Measurements from ENCODE around the gene PI3.

PI3 gene

DNA sequence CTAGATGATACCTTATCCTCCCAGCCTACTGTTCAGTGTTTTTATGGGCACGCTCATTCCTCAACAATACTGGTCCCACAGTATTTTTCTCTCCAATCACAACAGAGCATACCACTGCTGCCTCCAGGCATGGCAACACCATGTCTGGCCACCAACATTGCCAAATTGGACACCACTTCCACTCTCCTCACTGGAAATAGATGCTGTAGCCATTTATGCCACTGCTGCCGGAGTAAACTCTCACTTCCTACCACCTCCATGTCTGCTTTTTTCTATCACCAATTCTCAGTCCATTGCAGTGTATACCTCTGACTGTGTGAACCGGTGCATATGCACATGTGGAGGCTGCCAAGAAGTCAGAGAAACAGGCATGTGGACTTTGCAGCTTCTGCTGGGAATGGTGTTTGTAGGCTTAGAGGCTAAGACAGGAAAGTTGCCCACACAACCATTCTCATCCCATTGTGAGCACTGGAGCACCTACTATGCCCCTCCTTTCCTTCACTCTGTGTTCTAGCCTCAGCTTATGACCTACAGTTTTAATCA lies 14.4 kb downstream of the PI3 start:
- no peak overlapping the region for H3K4me3 ChIP-seq
- TF ChIP-seq, protein P1, sequence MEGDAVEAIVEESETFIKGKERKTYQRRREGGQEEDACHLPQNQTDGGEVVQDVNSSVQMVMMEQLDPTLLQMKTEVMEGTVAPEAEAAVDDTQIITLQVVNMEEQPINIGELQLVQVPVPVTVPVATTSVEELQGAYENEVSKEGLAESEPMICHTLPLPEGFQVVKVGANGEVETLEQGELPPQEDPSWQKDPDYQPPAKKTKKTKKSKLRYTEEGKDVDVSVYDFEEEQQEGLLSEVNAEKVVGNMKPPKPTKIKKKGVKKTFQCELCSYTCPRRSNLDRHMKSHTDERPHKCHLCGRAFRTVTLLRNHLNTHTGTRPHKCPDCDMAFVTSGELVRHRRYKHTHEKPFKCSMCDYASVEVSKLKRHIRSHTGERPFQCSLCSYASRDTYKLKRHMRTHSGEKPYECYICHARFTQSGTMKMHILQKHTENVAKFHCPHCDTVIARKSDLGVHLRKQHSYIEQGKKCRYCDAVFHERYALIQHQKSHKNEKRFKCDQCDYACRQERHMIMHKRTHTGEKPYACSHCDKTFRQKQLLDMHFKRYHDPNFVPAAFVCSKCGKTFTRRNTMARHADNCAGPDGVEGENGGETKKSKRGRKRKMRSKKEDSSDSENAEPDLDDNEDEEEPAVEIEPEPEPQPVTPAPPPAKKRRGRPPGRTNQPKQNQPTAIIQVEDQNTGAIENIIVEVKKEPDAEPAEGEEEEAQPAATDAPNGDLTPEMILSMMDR (IDR thresholded peaks at IDR 0.05) = no peak
- H3K4me1 ChIP-seq = no peaks in the 10 kb centered on the region
- no peaks in the 10 kb centered on the region for H3K9me3 ChIP-seq
- no peak for DNase-seq
- H3K27me3 ChIP-seq = no peaks in the 10 kb centered on the region
- intact Hi-C loops (cut with DNase I; ENCODE audit: low total_unique reads) = no loop called here
- H3K27ac ChIP-seq = no peak overlapping the region
- no peaks in the 10 kb centered on the region for H3K36me3 ChIP-seq

DNA sequence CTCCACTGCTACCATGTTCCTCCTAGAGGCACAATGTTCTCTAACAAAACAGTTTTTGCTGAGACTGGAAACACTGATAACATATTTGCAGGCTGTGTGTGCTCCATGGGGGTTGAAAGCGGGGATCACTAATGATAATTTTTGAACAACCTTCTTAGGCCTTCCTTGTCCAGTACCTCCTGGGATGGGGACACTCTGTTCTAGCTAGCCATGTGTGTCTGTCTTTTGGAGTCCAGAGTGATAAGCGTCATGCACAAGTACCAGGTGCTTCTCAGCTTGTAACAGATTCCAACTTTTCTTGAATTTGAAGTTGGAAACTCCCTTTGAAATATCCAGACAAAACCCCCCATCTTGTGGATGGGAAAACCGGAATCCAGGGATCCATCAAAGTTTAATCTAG lies 15.2 kb downstream of the PI3 start:
- TF ChIP-seq, protein P1 (IDR thresholded peaks at IDR 0.05) = no peak
- Histone ChIP-seq H3K27ac (no peak overlapping the region), H3K4me1 (no peaks in the 10 kb centered on the region), H3K27me3 (no peaks in the 10 kb centered on the region), H3K36me3 (no peaks in the 10 kb centered on the region), H3K4me3 (no peak overlapping the region), H3K9me3 (no peaks in the 10 kb centered on the region)
- DNase-seq = no peak
- intact Hi-C loops (cut with DNase I; ENCODE audit: low total_unique reads) = no loop called here

DNA sequence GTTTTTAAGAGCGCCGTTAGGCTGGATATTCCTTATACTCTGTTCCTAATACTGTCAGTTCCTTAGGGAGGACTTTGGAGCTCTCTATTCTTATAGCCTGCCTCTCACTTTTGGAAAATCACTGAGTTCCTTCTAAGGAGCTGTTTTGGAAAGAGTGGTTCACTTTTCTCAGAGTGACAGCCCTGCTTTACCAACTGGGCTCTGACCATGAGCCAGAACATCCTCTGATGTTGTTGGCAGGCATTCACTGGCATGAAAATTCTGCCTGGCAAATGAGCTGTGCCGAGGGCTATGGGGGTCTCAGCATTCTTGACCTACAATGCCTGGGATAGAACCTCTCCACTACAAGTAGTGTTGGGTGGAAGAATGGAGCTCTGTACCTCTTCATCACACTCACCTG lies 17.2 kb downstream of the PI3 start:
- no peak for DNase-seq
- H3K27me3 ChIP-seq = no peaks in the 10 kb centered on the region
- H3K27ac ChIP-seq = no peak overlapping the region
- H3K36me3 ChIP-seq = no peaks in the 10 kb centered on the region
- TF ChIP-seq, protein P1 (IDR thresholded peaks at IDR 0.05) = no peak
- intact Hi-C loops (cut with DNase I; ENCODE audit: low total_unique reads) = no loop called here
- H3K4me1 ChIP-seq = no peaks in the 10 kb centered on the region
- no peaks in the 10 kb centered on the region for H3K9me3 ChIP-seq
- H3K4me3 ChIP-seq = no peak overlapping the region

DNA sequence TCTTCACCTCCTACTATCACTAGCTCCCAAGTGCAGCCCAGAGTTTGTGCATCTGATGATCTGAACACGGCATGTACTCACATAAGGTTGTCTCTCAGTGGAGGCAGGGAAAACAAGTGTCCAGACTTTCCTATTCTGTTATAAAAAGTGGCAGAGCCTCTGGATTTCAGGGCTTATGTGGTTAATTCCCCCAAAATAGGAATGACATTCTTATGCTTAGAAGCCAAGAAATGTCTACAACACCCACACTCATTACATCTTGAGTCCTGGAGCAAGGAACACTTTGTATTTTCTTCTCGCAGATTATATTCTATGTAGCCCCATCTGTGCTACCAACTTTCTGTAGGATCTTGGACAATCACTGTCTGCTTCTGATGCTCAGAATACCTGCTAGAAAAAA lies 18.6 kb downstream of the PI3 start:
- no peak overlapping the region for H3K27ac ChIP-seq
- no peak for DNase-seq
- no peaks in the 10 kb centered on the region for H3K27me3 ChIP-seq
- intact Hi-C loops (cut with DNase I; ENCODE audit: low total_unique reads) = no loop called here
- no peak overlapping the region for H3K4me3 ChIP-seq
- H3K9me3 ChIP-seq = no peaks in the 10 kb centered on the region
- no peaks in the 10 kb centered on the region for H3K36me3 ChIP-seq
- TF ChIP-seq, protein P1 (IDR thresholded peaks at IDR 0.05) = no peak
- H3K4me1 ChIP-seq = no peaks in the 10 kb centered on the region

DNA sequence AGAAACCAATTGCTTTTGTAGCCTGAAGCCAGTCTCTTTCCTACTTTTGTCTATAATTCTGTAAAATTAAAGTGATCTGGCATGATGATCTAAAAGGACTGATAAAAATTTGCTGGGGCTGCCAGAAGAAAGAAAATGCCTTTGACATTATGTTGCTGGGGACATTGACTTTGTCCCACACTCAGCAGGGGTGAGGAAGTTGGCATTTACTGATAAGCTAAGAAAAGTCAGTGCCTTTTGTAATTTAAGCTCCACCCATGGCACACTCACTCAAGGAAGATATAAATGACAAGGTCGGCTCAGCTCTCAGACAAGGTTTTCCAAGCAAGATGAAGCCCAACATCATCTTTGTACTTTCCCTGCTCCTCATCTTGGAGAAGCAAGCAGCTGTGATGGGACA lies 32.0 kb downstream of the PI3 start, which contains the start of gene SEMG1:
SEMG1 (plus strand) TSS at position 309 of the 400 bp plus-strand sequence; CDS start at position 330, 21 bp downstream.
- no peak within 1 kb of the TSS for H3K4me3 ChIP-seq
- intact Hi-C loops (cut with DNase I; ENCODE audit: low total_unique reads) = no loop called here
- no peaks in the 10 kb centered on the region for H3K36me3 ChIP-seq
- H3K9me3 ChIP-seq = peaks cover 0 to 5% (median 0%) of the 10 kb centered on the region in 3 donors
- TF ChIP-seq, protein P1 (IDR thresholded peaks at IDR 0.05) = no peak
- H3K27ac ChIP-seq = no peak within 1 kb of the TSS
- H3K27me3 ChIP-seq = no peaks in the 10 kb centered on the region
- no peaks in the 10 kb centered on the region for H3K4me1 ChIP-seq
- DNase-seq = no peak

DNA sequence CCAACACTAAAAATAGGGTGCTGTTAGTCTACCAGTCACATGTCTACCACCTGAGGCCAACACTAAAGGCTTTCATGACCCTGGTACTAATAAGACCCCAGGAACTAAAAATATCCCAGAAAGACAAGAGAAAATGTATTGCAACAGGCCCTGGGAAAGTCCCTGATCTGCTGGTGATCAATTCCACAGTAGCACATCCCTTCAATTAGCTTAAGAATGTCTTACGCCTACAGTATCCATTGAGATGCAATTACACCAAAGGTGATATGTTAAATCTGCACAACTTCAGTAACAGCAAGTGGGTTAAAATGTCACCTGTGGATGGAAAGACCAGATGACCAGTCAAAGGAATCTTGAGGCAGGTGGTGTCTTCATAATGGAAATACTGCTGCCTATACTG lies 35.2 kb downstream of the PI3 start:
- Histone ChIP-seq H3K36me3 (no peaks in the 10 kb centered on the region), H3K27me3 (no peaks in the 10 kb centered on the region), H3K4me1 (no peaks in the 10 kb centered on the region), H3K9me3 (no peaks in the 10 kb centered on the region), H3K27ac (no peak overlapping the region), H3K4me3 (no peak overlapping the region)
- no peak for DNase-seq
- TF ChIP-seq, protein P1 (IDR thresholded peaks at IDR 0.05) = no peak
- intact Hi-C loops (cut with DNase I; ENCODE audit: low total_unique reads) = no loop called here
